Measurements from ENCODE around the gene SRXN1.
A peak's percentile ranks its signal among the peaks of the same experiment; 100 is the strongest.

SRXN1 gene

GRCh38 chr20:654417-654750 is 1.4 kb upstream of the SRXN1 start:
- Mint-ChIP-seq H3K9me3 (no peaks in the 10 kb centered on the region), H3K4me3 (peak overlapping the region; percentile 83), H3K27ac (no peak overlapping the region), H3K27me3 (ENCODE audit: low read depth) (peaks cover 39% of the 10 kb centered on the region), H3K36me3 (ENCODE audit: low read depth) (peaks cover 8% of the 10 kb centered on the region), H3K4me1 (ENCODE audit: low read depth) (peaks cover 14% of the 10 kb centered on the region)
- no peak for DNase-seq (ENCODE audit: low spot score)

DNA sequence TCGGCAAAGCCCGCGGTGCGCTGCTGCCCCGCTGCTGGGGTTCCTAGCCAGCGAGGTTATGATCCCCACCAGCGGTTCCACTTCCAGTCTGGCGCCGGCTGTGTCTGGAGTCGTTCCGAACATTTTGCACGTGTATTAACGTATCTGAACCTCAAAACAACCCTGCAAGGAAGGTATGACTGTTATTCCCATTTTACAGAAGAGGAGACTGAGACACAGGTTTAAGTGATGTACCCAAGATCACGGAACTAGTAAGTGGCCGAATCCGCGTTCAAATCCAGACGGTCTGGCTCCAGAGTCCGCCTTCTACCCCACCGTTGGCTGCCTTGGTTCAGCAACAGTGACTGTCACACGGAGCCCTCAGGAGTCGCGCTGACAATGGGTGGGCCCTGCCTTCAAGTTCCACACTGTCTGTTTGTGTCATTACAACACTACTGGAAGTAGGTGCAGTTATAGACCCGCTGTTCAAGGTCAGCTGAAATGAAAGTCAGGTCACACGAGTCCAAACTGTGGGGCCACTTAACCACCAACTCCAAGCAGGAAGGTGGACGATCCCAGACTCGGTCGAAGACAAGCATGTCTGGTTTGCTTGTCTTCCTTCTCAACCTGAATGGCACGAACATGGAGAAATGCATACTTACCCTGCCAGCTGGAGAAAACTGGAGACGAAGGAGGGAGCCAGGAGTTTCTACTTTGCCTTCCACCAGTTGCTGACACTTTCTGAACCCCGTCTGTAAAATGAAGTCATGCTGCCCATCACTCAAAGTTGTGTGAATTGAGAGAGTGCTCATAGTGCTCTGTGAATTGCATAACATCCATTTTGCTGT is 803 bp upstream of the SRXN1 start:
- no peak for DNase-seq (ENCODE audit: low spot score)
- peaks cover 33% of the 10 kb centered on the region for H3K27me3 Mint-ChIP-seq (ENCODE audit: low read depth)

DNA sequence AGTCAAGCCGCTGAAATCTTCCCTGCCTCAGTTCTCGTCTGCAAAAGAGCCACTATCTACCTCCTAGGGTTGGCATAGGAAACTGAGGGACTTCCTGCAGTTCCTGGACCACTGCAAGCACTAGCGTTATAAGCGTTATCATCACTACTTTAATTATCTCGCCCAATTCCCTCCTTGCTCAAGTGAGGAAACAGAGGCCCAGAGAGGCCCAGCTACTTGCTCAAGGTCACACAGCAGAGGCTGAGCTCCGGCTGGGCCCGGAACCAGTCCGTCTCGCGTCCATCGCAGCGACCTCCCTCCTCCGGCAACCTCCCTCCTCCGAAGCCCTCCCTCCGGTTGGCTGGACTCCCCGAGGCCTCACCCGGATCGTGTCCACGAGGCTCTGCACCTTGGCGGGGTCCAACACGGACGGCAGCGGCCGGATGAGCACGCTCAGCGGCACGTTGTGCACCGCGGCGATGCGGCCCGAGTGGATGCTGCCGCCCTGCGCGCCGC is 338 bp downstream of the SRXN1 start:
- H3K27me3 Mint-ChIP-seq (ENCODE audit: low read depth): peaks cover 21% of the 10 kb centered on the region
- peak overlapping the region; percentile 69 for H3K27ac Mint-ChIP-seq
- H3K4me3 Mint-ChIP-seq: peak overlapping the region; percentile 88
- peaks cover 23% of the 10 kb centered on the region for H3K36me3 Mint-ChIP-seq (ENCODE audit: low read depth)
- DNase-seq (ENCODE audit: low spot score): no peak
- no peaks in the 10 kb centered on the region for H3K9me3 Mint-ChIP-seq
- peaks cover 16% of the 10 kb centered on the region for H3K4me1 Mint-ChIP-seq (ENCODE audit: low read depth)

More for the DNA sequence above, 803 bp upstream of the SRXN1 start:
- peak overlapping the region; percentile 83 for H3K4me3 Mint-ChIP-seq
- no peaks in the 10 kb centered on the region for H3K9me3 Mint-ChIP-seq
- peaks cover 12% of the 10 kb centered on the region for H3K36me3 Mint-ChIP-seq (ENCODE audit: low read depth)
- peak overlapping the region; percentile 50 for H3K27ac Mint-ChIP-seq
- peaks cover 16% of the 10 kb centered on the region for H3K4me1 Mint-ChIP-seq (ENCODE audit: low read depth)

DNA sequence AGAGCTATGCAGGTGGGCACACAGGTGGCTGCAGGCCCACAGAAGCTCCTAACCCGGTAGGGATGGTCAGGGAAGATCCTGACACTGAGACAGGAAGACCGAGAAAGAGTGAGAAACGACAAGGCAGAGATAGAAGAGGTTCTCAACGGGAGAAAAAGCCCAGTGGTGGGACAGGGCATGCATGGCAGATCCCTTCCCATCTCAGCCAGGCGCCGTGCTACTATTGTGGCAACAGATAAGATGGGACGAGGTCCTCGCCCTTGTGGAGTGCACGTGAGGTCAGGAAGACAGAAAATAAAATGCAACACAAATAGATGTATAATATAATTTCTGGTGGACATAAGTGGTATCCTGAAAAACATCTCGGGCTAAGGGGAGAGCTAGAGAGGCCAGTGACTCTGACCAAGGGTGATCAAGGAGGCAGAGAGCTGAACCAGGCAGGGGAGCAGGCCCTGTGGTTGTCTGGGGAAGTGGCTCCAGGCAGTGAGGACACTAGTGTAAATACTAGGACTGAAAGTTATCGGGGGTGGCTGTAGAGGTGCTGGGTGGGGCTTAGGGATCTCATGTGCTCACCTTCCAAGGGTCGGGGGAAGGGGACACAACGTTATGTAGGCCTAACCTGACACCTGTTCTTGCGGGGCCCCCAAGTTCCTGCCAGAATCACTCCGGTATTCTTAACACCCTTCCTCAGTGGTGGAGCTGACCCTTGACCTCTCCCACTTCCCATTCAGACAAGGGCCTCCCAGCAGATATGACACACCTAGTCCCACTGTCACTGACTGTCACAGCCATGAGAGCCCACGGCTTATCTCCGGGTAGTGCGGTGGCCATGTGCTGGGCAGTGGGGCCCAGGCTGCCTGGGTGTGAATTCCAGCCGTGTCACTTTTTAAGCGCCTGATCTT is 1.0 kb downstream of the SRXN1 start:
- Mint-ChIP-seq H3K4me1 (ENCODE audit: low read depth) (peaks cover 16% of the 10 kb centered on the region), H3K27me3 (ENCODE audit: low read depth) (peaks cover 14% of the 10 kb centered on the region), H3K4me3 (peak overlapping the region; percentile 88), H3K9me3 (no peaks in the 10 kb centered on the region), H3K27ac (peak overlapping the region; percentile 69), H3K36me3 (ENCODE audit: low read depth) (peaks cover 28% of the 10 kb centered on the region)
- DNase-seq (ENCODE audit: low spot score): no peak

DNA sequence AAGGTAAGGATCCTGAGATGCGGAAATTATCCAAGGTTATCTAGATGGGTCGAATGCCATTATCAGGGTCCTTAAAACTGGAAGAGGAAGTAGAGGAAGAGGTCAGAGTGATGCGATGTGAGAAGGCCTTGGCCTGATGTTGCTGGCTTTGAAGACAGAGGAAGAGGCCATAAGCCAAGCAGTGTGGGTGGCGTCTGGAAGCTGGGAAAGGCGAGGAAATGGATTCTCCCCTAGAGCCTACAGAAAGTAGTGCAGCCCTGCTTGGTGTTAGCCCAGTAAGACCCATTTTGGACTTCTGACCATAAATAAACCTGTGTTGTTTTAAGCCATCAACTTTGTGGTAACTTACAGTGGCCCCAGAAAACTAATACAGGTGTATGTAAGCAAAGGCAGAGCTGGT is 2.0 kb downstream of the SRXN1 start:
- Mint-ChIP-seq H3K4me3 (peak overlapping the region; percentile 88), H3K4me1 (ENCODE audit: low read depth) (peaks cover 16% of the 10 kb centered on the region), H3K27me3 (ENCODE audit: low read depth) (peaks cover 9% of the 10 kb centered on the region), H3K9me3 (no peaks in the 10 kb centered on the region), H3K27ac (no peak overlapping the region), H3K36me3 (ENCODE audit: low read depth) (peaks cover 31% of the 10 kb centered on the region)
- DNase-seq (ENCODE audit: low spot score): no peak

DNA sequence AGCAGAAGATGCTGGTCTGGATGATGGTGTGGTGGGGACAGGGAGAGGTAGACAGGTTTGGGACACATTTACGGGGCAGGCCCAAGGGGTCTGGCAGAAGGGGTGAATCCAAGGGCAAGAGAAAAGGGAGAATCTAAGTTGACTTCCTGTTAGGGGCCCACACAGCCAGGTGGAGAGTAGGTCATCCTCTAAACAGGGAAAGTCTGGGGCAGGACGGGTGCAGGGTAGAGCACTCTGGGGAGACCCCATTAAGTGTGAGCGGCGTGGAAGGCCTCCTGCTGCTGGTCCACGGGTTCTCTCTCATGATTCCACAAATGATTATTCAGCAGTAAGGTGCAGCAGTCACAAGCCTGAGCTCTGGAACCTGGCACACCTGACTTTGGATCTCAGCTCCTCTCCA is 2.7 kb downstream of the SRXN1 start:
- H3K27ac Mint-ChIP-seq: no peak overlapping the region
- peaks cover 5% of the 10 kb centered on the region for H3K27me3 Mint-ChIP-seq (ENCODE audit: low read depth)
- H3K4me3 Mint-ChIP-seq: no peak overlapping the region
- no peaks in the 10 kb centered on the region for H3K9me3 Mint-ChIP-seq
- peaks cover 31% of the 10 kb centered on the region for H3K36me3 Mint-ChIP-seq (ENCODE audit: low read depth)
- no peak for DNase-seq (ENCODE audit: low spot score)
- peaks cover 21% of the 10 kb centered on the region for H3K4me1 Mint-ChIP-seq (ENCODE audit: low read depth)

DNA sequence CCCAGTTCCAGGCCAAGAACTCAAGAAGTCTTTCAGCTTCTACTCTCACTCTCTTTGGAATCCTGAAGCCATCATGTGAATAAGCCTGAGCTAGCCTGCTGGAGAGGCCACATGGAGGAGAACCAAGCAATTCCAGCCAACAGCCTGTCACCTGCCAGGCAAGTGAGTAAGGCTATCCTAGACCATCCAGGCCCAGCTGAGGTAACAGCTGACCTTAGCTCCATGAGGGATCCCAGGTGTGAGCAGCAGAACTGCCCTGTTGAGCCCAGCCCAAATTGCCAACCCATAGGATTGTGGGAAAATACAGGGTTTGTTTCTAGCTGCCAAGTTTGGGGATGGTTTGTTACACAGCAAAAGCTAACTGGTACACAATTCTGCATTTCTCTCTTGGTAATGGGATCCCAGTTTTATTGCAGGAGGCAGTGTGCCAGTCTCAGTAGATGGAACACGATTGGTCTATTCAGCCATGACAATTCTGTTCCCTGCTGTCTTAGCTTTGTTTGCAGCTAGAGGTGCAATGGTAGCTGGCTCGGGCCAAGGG is 5.5 kb downstream of the SRXN1 start:
- H3K9me3 Mint-ChIP-seq: no peaks in the 10 kb centered on the region
- peaks cover 16% of the 10 kb centered on the region for H3K4me1 Mint-ChIP-seq (ENCODE audit: low read depth)
- no peak overlapping the region for H3K4me3 Mint-ChIP-seq
- peaks cover 31% of the 10 kb centered on the region for H3K36me3 Mint-ChIP-seq (ENCODE audit: low read depth)
- peaks cover 11% of the 10 kb centered on the region for H3K27me3 Mint-ChIP-seq (ENCODE audit: low read depth)
- DNase-seq (ENCODE audit: low spot score): no peak
- H3K27ac Mint-ChIP-seq: no peak overlapping the region

DNA sequence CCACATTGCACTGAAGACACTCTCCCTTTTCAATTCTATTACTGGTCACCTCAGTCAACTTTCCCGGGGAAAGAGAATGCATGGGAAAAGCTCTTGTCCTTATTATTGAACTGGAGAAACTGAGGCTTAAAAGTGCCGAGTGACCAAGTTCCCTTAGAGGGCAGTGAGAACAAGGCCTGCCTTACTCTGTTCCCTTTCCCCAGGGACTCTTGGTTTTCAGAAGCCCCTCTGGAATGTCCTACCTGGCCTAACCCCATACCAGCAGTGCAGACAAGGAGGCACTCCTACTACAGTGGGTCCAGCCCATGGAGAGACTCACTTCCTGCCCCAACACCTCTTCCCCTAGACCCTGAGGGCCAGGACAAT is 6.1 kb downstream of the SRXN1 start:
- DNase-seq (ENCODE audit: low spot score): no peak
- Mint-ChIP-seq H3K4me3 (no peak overlapping the region), H3K27ac (peak overlapping the region; percentile 12), H3K4me1 (ENCODE audit: low read depth) (peaks cover 11% of the 10 kb centered on the region), H3K27me3 (ENCODE audit: low read depth) (peaks cover 11% of the 10 kb centered on the region), H3K9me3 (no peaks in the 10 kb centered on the region), H3K36me3 (ENCODE audit: low read depth) (peaks cover 31% of the 10 kb centered on the region)

- Mint-ChIP-seq H3K27ac (no peak overlapping the region), H3K4me3 (no peak overlapping the region), H3K27me3 (ENCODE audit: low read depth) (peaks cover 14% of the 10 kb centered on the region), H3K9me3 (no peaks in the 10 kb centered on the region), H3K36me3 (ENCODE audit: low read depth) (peaks cover 31% of the 10 kb centered on the region), H3K4me1 (ENCODE audit: low read depth) (peaks cover 9% of the 10 kb centered on the region)
- no peak for DNase-seq (ENCODE audit: low spot score)
These were observed 6.7 kb downstream of the SRXN1 start for GRCh38 chr20:646107-646867.

GRCh38 chr20:645318-646106 is 7.5 kb downstream of the SRXN1 start:
- no peak overlapping the region for H3K4me3 Mint-ChIP-seq
- peaks cover 17% of the 10 kb centered on the region for H3K27me3 Mint-ChIP-seq (ENCODE audit: low read depth)
- peaks cover 9% of the 10 kb centered on the region for H3K4me1 Mint-ChIP-seq (ENCODE audit: low read depth)
- peak; percentile 61 for DNase-seq (ENCODE audit: low spot score)
- peaks cover 31% of the 10 kb centered on the region for H3K36me3 Mint-ChIP-seq (ENCODE audit: low read depth)
- no peak overlapping the region for H3K27ac Mint-ChIP-seq
- no peaks in the 10 kb centered on the region for H3K9me3 Mint-ChIP-seq

DNA sequence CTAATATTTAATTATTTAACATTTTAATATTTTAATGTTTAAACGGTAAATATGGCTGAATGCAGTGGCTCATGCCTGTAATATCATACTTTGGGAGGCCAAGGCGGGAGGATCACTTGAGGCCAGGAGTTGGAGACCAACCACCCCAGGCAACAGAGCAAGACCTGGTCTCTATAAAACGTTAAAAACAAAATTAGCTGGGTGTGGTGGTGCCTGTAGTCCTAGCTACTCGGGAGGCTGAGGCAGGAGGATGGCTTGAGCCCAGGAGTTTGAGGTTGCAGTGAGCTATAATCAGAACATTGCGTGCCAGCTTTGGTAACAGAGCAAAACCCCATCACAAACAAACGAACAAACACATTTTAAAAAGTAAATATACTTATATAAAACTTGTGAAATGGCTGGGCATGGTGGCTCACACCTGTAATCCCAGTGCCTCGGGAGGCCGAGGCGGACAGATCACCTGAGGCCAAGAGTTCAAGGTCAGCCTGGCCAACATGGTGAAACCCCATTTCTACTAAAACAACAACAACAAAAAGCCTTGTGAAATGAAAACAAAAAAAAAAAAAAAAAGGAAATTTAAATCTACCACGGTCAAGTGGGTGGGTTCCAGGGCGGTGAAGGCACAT is 8.2 kb downstream of the SRXN1 start:
- Mint-ChIP-seq H3K4me3 (no peak overlapping the region), H3K36me3 (ENCODE audit: low read depth) (peaks cover 27% of the 10 kb centered on the region), H3K27me3 (ENCODE audit: low read depth) (peaks cover 17% of the 10 kb centered on the region), H3K4me1 (ENCODE audit: low read depth) (peaks cover 9% of the 10 kb centered on the region), H3K9me3 (no peaks in the 10 kb centered on the region), H3K27ac (no peak overlapping the region)
- DNase-seq (ENCODE audit: low spot score): no peak

DNA sequence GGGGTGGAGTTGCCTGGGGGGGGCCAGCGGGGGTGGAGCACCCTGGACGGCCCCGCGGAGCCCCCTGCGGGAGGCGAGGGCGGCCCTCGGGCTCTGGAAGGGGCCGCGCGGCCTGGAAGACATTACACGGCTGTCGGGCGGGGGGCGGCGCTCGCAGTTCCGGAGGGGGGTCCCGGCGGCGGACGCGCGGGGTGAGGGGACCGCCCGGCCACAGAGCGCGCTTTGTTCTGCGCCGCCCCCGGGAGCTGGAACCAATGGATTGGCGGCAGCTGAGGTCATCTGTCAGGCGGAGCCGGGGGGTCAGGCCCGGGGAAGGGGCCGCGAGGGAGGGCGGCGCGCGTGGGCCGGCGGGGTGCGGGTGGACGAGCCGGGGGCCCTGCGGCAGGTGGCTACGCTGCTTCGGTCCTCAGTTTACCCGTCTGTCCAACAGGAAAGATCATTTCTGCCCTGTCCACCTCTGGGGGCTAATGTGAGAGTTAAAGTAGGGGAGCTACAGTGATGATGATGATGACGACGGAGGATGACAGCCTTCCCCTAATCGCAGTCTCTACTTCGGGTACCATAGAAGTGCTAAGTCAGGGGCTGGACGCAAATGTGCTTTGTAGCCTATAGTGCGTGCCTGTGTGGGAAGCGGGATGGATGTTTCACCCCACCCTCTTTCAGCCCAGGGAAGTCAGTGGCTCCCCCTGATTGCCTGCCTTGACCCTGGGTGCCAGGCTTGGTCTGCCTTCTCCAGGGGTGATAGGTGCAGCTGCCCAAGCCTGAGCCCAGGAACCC is 10.4 kb downstream of the SRXN1 start:
- H3K27me3 Mint-ChIP-seq (ENCODE audit: low read depth): peaks cover 18% of the 10 kb centered on the region
- no peaks in the 10 kb centered on the region for H3K9me3 Mint-ChIP-seq
- H3K4me1 Mint-ChIP-seq (ENCODE audit: low read depth): peaks cover 6% of the 10 kb centered on the region
- no peak overlapping the region for H3K4me3 Mint-ChIP-seq
- H3K36me3 Mint-ChIP-seq (ENCODE audit: low read depth): peaks cover 7% of the 10 kb centered on the region
- H3K27ac Mint-ChIP-seq: no peak overlapping the region
- no peak for DNase-seq (ENCODE audit: low spot score)

All from T-helper 2 cell treated with Interferon-gamma antibody and Interleukin-4, amounts not matched to agents 5 μg/mL and 100 μg/mL, for 36 hours (primary cell).